Activated CD8-positive, alpha-beta T cell treated with anti-CD3 and anti-CD28 coated beads for 36 hours (primary cell): ENCODE results near the gene FGD4. TPM values are rescaled to one million over a fixed set of nuclear protein-coding genes. Genes with fewer than 3 reads are reported as not detected.
"Not testable (repeated sequence)": the region's sequence is repeated elsewhere in the genome, so short reads cannot be mapped to it uniquely, and the experiment has no call there.

ENCODE experiments used
- ATAC-seq: fragments of 200-7000 bp; cut with Tn5 transposase; one replicate; pipeline ENCODE4 v1.10.0; 2021; ENCODE audit warnings: mild to moderate bottlenecking, moderate library complexity
- CTCF ChIA-PET: fragments of 350-600 bp; sonication (Branson Sonifier 250); formaldehyde crosslinking; loops from one replicate; lab custom pipeline; 2021; ENCODE audit warnings: antibody characterized with exemption; lab: Charles Lee
- POLR2A ChIA-PET: fragments of 350-600 bp; sonication (Branson Sonifier 250); formaldehyde crosslinking; loops from one replicate; lab custom pipeline; 2021; ENCODE audit warnings: antibody characterized with exemption; lab: Charles Lee
- DNase-seq: peaks from one replicate; pipeline ENCODE4 v3.0.0-alpha.2; 2020
- H3K27ac Mint-ChIP-seq: one replicate; pipeline ENCODE4 v1.8.0; 2021; ENCODE audit warnings: mild to moderate bottlenecking, mixed read lengths
- H3K27me3 Mint-ChIP-seq: one replicate; pipeline ENCODE4 v1.8.0; 2021; ENCODE audit warnings: mixed read lengths
- H3K36me3 Mint-ChIP-seq: one replicate; pipeline ENCODE4 v1.8.0; 2021; ENCODE audit warnings: low read depth, mixed read lengths
- H3K4me1 Mint-ChIP-seq: one replicate; pipeline ENCODE4 v1.8.0; 2021; ENCODE audit warnings: low read depth, mixed read lengths
- H3K4me3 Mint-ChIP-seq: one replicate; pipeline ENCODE4 v1.8.0; 2021; ENCODE audit warnings: mild to moderate bottlenecking, moderate library complexity, mixed read lengths
- H3K9me3 Mint-ChIP-seq: one replicate; pipeline ENCODE4 v1.8.0; 2021; ENCODE audit warnings: mixed read lengths
- intact Hi-C: fragments of 100-400 bp; cut with micrococcal nuclease; formaldehyde crosslinking; loops from one replicate; pipeline ENCODE4 v1.10.0; 2022
- total RNA-seq, 2 experiments: library from RNA; stranded (reverse); gene quantifications; one replicate each; pipeline ENCODE4 v1.2.3, GENCODE V29; 2021
- TF ChIP-seq, protein P1 (sequence below): fragments of 200-600 bp; IDR thresholded peaks from one replicate; pipeline ENCODE4 v1.8.0; 2022; ENCODE audit warnings: antibody characterized with exemption, mild to moderate bottlenecking

FGD4 gene
- total RNA-seq, 2 experiments from 2014 or later, result 0.05 to 0.25 TPM

DNA sequence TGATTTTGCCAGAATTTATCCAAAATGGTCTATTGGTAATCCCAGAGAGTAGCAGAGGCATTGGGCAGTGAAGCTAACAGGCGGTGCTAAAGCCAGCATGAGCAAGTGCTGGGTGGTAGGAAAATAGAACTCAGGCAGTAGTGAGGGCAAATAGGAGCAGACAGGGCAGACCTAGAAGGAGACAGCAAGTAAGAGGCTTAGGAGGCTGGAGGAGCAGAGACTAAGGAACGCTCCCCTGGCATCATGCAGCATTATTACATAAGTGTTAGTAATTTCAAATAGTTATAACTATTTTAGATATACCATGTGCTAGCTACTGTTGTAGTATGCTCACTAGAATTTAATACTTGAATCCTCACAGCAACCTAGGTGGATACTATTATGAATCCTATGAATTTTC is 151.7 kb downstream of the FGD4 start:
- Mint-ChIP-seq H3K27me3 (peaks cover 2% of the 10 kb centered on the region), H3K4me1 (no peaks in the 10 kb centered on the region), H3K9me3 (no peaks in the 10 kb centered on the region), H3K36me3 (no peaks in the 10 kb centered on the region), H3K27ac (no peak overlapping the region), H3K4me3 (no peak overlapping the region)
- ChIA-PET POLR2A (no interaction called here), CTCF (no interaction called here)
- ATAC-seq (no peak), DNase-seq (no peak)
- intact Hi-C loops, result no loop called here
- TF ChIP-seq, protein P1, sequence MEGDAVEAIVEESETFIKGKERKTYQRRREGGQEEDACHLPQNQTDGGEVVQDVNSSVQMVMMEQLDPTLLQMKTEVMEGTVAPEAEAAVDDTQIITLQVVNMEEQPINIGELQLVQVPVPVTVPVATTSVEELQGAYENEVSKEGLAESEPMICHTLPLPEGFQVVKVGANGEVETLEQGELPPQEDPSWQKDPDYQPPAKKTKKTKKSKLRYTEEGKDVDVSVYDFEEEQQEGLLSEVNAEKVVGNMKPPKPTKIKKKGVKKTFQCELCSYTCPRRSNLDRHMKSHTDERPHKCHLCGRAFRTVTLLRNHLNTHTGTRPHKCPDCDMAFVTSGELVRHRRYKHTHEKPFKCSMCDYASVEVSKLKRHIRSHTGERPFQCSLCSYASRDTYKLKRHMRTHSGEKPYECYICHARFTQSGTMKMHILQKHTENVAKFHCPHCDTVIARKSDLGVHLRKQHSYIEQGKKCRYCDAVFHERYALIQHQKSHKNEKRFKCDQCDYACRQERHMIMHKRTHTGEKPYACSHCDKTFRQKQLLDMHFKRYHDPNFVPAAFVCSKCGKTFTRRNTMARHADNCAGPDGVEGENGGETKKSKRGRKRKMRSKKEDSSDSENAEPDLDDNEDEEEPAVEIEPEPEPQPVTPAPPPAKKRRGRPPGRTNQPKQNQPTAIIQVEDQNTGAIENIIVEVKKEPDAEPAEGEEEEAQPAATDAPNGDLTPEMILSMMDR, result no peak

DNA sequence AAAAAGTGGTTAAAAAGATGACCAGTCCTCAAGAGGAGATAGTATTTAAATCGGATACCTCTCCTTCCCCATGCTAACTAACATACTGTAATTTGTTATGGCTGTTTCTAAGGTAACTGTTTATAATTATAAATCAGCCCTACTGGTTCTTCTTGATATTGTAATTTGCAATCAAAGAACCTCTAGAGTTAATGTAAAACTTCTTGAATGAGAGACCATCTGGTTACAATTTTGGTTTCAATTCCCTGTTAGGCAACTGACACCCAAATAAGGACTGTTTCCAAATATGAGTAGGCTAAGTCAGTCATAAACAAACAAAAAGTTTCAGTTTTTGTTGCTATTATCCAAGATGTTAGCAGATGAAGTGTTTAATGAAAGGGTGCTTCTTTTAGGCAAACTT is 159.5 kb downstream of the FGD4 start:
- no peak for ATAC-seq
- no peak overlapping the region for H3K27ac Mint-ChIP-seq
- H3K4me1 Mint-ChIP-seq, result no peaks in the 10 kb centered on the region
- ChIA-PET POLR2A (no interaction called here), CTCF (no interaction called here)
- DNase-seq, result no peak
- no peak overlapping the region for H3K4me3 Mint-ChIP-seq
- intact Hi-C loops, result no loop called here
- peaks cover 2% of the 10 kb centered on the region for H3K27me3 Mint-ChIP-seq
- no peaks in the 10 kb centered on the region for H3K36me3 Mint-ChIP-seq
- no peaks in the 10 kb centered on the region for H3K9me3 Mint-ChIP-seq
- TF ChIP-seq, protein P1, result no peak

DNA sequence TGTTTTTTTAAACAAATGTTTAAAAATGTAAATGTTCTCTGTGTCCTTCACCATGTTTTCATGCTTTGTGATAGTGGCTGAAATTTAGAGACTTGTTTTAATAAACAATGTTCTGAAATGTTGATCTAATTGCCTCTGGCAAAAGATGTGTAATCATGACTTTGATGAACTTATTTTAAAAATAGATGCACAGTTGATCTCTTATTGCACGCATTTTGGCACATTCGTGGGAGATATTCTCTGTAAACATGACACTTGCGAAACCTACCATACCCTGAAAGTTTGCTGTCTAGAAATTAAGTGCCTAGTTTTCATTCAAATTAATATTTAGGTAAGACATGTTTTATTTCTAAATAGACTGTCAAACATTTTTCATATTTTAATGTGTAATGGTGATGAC is 160.1 kb downstream of the FGD4 start:
- ATAC-seq, result no peak
- H3K4me1 Mint-ChIP-seq, result no peaks in the 10 kb centered on the region
- H3K27me3 Mint-ChIP-seq, result peaks cover 2% of the 10 kb centered on the region
- no peak for DNase-seq
- intact Hi-C loops, result no loop called here
- TF ChIP-seq, protein P1, result no peak
- POLR2A ChIA-PET, result no interaction called here
- H3K27ac Mint-ChIP-seq, result no peak overlapping the region
- H3K4me3 Mint-ChIP-seq, result no peak overlapping the region
- no peaks in the 10 kb centered on the region for H3K9me3 Mint-ChIP-seq
- no peaks in the 10 kb centered on the region for H3K36me3 Mint-ChIP-seq
- CTCF ChIA-PET, result interaction anchor here (0.7 kb wide), 1 partner anchor 345 kb away, joined by 3 read pairs; no protein-coding TSS in a partner anchor

DNA sequence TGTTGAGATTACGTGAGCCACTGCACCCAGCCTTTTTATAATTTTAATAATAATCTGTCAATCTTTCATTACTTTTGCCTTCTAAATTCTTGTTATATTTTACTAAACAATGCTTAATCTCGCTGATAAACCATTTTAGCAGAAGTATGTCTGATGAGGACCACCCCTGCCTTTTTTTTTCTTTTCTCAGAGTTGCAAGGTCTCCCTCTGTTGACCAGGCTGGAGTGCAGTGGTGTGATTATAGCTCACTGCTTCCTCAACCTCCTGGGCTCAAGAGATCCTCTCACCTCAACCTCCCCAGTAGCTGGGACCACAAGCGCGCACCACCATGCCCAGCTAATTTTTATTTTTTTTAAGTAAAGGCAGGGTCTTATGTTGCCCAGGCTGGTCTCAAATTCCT is 161.2 kb downstream of the FGD4 start:
- ATAC-seq (no peak), DNase-seq (no peak)
- ChIA-PET CTCF (no interaction called here), POLR2A (no interaction called here)
- Mint-ChIP-seq H3K9me3 (no peaks in the 10 kb centered on the region), H3K27ac (no peak overlapping the region), H3K27me3 (no peaks in the 10 kb centered on the region), H3K4me3 (no peak overlapping the region), H3K36me3 (no peaks in the 10 kb centered on the region), H3K4me1 (no peaks in the 10 kb centered on the region)
- intact Hi-C loops, result no loop called here
- TF ChIP-seq, protein P1, result no peak

DNA sequence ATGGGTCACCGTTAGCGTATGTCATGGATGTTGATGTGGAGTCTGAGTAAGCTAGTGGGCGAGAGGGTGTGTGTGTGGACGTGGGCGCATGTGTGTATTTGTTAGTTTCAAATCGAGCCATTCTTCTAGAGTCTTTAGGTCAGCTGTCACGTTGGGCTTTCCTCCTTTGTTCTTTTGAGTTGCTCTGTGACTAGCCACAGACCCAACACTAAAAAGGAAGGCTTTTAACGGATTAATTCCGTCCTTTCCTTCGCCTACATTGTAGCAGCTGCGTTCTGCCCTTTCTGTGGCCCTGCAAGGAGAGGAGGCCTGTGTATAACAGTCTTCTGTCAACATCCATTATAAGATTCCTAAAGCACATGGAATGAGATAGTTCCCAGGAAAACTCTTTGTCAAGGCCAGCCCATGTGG is 162.6 kb downstream of the FGD4 start:
- H3K27me3 Mint-ChIP-seq, result no peaks in the 10 kb centered on the region
- no peak overlapping the region for H3K27ac Mint-ChIP-seq
- CTCF ChIA-PET, result no interaction called here

DNA sequence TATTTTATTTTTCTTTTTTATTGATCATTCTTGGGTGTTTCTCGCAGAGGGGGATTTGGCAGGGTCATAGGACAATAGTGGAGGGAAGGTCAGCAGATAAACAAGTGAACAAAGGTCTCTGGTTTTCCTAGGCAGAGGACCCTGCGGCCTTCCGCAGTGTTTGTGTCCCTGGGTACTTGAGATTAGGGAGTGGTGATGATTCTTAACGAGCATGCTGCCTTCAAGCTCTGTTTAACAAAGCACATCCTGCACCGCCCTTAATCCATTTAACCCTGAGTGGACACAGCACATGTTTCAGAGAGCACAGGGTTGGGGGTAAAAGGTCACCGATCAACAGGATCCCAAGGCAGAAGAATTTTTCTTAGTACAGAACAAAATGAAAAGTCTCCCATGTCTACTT is 163.1 kb downstream of the FGD4 start:
- H3K27ac Mint-ChIP-seq, H3K27me3 Mint-ChIP-seq, H3K36me3 Mint-ChIP-seq, CTCF ChIA-PET, H3K9me3 Mint-ChIP-seq, DNase-seq, H3K4me1 Mint-ChIP-seq, POLR2A ChIA-PET, intact Hi-C loops, ATAC-seq, H3K4me3 Mint-ChIP-seq: not testable (repeated sequence)

More for the DNA sequence above, 162.6 kb downstream of the FGD4 start:
- TF ChIP-seq, protein P1, result no peak
- intact Hi-C loops, result no loop called here
- DNase-seq (peak; percentile 11), ATAC-seq (no peak)
- H3K36me3 Mint-ChIP-seq, result no peaks in the 10 kb centered on the region
- no peaks in the 10 kb centered on the region for H3K9me3 Mint-ChIP-seq
- no peaks in the 10 kb centered on the region for H3K4me1 Mint-ChIP-seq
- H3K4me3 Mint-ChIP-seq, result no peak overlapping the region
- POLR2A ChIA-PET, result no interaction called here
